GM23248 (cell line): ENCODE results near the gene CYP27C1. TPM values are rescaled to one million over a fixed set of nuclear protein-coding genes. Genes with fewer than 3 reads are reported as not detected.
A peak's percentile ranks its signal among the peaks of the same experiment; 100 is the strongest.

Experiments
- DNase-seq: peaks from one replicate; pipeline ENCODE4 v3.0.0-alpha.2; 2015
- H2AFZ ChIP-seq: fragments of 200-600 bp; sonication (generic); 2 replicates; pipeline ENCODE4 v1.6.1; 2016; ENCODE audit warnings: antibody characterized with exemption
- H3F3A ChIP-seq: fragments of 200-600 bp; sonication (generic); 2 replicates; pipeline ENCODE4 v1.6.1; 2016; ENCODE audit warnings: mild to moderate bottlenecking, antibody characterized with exemption, mixed run types; ENCODE audit not compliant: insufficient read depth
- H3K27ac ChIP-seq: fragments of 200-600 bp; sonication (generic); 2 replicates; pipeline ENCODE4 v1.5.1; 2016; ENCODE audit warnings: mild to moderate bottlenecking
- H3K27me3 ChIP-seq: fragments of 200-600 bp; sonication (generic); replicated peaks from 2 replicates; pipeline ENCODE4 v1.6.1; 2016; ENCODE audit warnings: mild to moderate bottlenecking; ENCODE audit not compliant: insufficient read depth
- H3K36me3 ChIP-seq: fragments of 200-600 bp; sonication (generic); 2 replicates; pipeline ENCODE4 v1.6.1; 2016; ENCODE audit warnings: low read depth, mild to moderate bottlenecking
- H3K4me1 ChIP-seq: fragments of 200-600 bp; sonication (generic); 2 replicates; pipeline ENCODE4 v1.6.1; 2016; ENCODE audit warnings: mild to moderate bottlenecking; ENCODE audit not compliant: insufficient read depth
- H3K4me2 ChIP-seq: fragments of 200-600 bp; sonication (generic); one replicate; pipeline ENCODE4 v1.6.1; 2016; ENCODE audit warnings: mild to moderate bottlenecking; ENCODE audit not compliant: unreplicated experiment
- H3K4me3 ChIP-seq: fragments of 200-600 bp; sonication (generic); 2 replicates; pipeline ENCODE4 v1.5.1; 2016; ENCODE audit warnings: mild to moderate bottlenecking
- H3K79me2 ChIP-seq: fragments of 200-600 bp; sonication (generic); 2 replicates; pipeline ENCODE4 v1.6.1; 2016; ENCODE audit warnings: mild to moderate bottlenecking; ENCODE audit not compliant: insufficient read depth
- H3K9ac ChIP-seq: fragments of 200-600 bp; sonication (generic); 2 replicates; pipeline ENCODE4 v1.6.1; 2016; ENCODE audit warnings: mild to moderate bottlenecking
- H3K9me2 ChIP-seq: fragments of 200-600 bp; sonication (generic); 2 replicates; pipeline ENCODE4 v1.6.1; 2016; ENCODE audit warnings: mixed run types, mild to moderate bottlenecking, moderate library complexity; ENCODE audit not compliant: insufficient read depth
- H3K9me3 ChIP-seq: fragments of 200-600 bp; sonication (generic); one replicate; pipeline ENCODE4 v1.6.1; 2017; ENCODE audit warnings: low read depth
- H4K20me1 ChIP-seq: fragments of 200-600 bp; sonication (generic); 2 replicates; pipeline ENCODE4 v1.6.0; 2016; ENCODE audit not compliant: insufficient read depth
- EZH2 ChIP-seq: fragments of 200-600 bp; sonication (generic); IDR thresholded peaks from 2 replicates; pipeline ENCODE4 v1.6.1; 2018; ENCODE audit warnings: antibody characterized with exemption, mild to moderate bottlenecking; ENCODE audit not compliant: insufficient read depth, poor library complexity, severe bottlenecking
- EZH2phosphoT487 ChIP-seq: fragments of 200-600 bp; sonication (generic); IDR thresholded peaks from 2 replicates; pipeline ENCODE4 v1.6.1; 2018; ENCODE audit warnings: antibody characterized with exemption, moderate library complexity, mild to moderate bottlenecking, low read depth; ENCODE audit not compliant: insufficient read depth
- WGBS, 2 experiments: methylation state at CpG; one replicate each; pipeline ENCODE4 v1.1.6; 2015 to 2017; ENCODE audit warnings: low lambda C conversion rate in 2 of 2, low coverage in 1 of 2; ENCODE audit errors: missing lambda C conversion rate in 2 of 2; 5-methylcytosine and 5-hydroxymethylcytosine counted together
- in situ Hi-C: fragments of 300-500 bp; cut with MboI; formaldehyde crosslinking; loops from 2 replicates; pipeline ENCODE4 v1.15.0; 2020
- polyA plus RNA-seq: library from polyadenylated mRNA; unstranded; fragments of >200 nt; fragmentation: Nextera tagmentation; extraction: Ambion mirVana; gene quantifications from 2 replicates; pipeline ENCODE4 v1.2.1, GENCODE V29; 2016
- total RNA-seq: library from RNA; depleted of rRNA; stranded (reverse); fragments of >200 nt; shearing (Covaris generic); gene quantifications from 2 replicates; pipeline ENCODE4 v1.2.3, GENCODE V29; 2014

Gene CYP27C1
- total and polyA plus RNA-seq, 2 experiments from 2014 or later = 0.65 to 0.73 TPM

DNA sequence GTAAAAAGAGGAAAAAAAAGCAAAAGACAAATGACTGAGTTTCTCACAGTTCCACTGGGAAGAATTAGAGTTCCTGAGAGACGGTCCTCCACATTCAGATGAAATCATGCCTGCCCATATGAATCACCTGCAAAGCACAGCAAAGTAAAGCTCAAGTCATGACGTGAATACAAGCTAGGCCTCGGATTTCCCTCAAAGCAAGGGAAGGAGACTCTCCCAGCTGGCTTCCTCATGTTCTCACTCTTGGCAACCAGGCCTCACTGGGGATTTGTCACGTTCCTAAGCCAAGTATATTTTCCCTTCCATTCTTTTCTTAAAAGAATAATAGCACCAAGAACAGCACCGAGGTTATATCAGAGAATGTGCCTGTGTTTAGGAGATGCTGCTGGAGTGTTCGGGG is 47.0 kb downstream of the CYP27C1 start:
- H2AFZ ChIP-seq = peak overlapping the region; percentile 24; the same call in 1 of the 2 replicates
- peak overlapping the region; percentile 43 for H3K4me2 ChIP-seq
- peaks cover 39% of the 10 kb centered on the region for H3K4me1 ChIP-seq
- WGBS, 2 experiments = 8 to 11% methylated on average over 6 of the region's 6 CpGs
- H3K27ac ChIP-seq = peak overlapping the region; percentile 83
- no peak for TF ChIP-seq EZH2
- TF ChIP-seq EZH2phosphoT487 = no peak
- peaks cover 27% of the 10 kb centered on the region for H3F3A ChIP-seq
- H3K27me3 ChIP-seq = no peaks in the 10 kb centered on the region
- no peaks in the 10 kb centered on the region for H3K9me2 ChIP-seq
- peak; percentile 98 for DNase-seq
- no peaks in the 10 kb centered on the region for H4K20me1 ChIP-seq
- no peaks in the 10 kb centered on the region for H3K9me3 ChIP-seq
- peak overlapping the region; percentile 52 for H3K9ac ChIP-seq
- no peaks in the 10 kb centered on the region for H3K79me2 ChIP-seq
- in situ Hi-C loops = no loop called here
- no peak overlapping the region for H3K4me3 ChIP-seq
- no peaks in the 10 kb centered on the region for H3K36me3 ChIP-seq

DNA sequence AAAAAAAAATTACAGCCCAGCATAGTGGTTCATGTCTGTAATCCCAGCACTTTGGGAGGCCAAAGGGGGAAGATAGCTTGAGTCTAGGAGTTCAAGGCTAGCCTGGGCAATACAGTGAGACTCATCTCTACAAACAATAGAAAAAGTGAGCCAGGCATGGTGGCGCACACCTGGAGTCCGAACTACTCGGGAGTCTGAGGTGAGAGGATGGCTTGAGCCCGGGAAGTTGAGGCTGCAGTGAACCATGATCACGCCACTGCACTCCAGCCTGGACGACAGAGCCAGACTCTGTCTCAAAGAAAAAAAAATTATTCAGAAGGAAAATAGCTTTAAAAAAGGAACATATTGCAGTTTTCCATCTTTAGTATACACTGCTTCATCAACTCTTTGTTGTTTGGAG is 47.8 kb downstream of the CYP27C1 start:
- no peak overlapping the region for H3K4me3 ChIP-seq
- in situ Hi-C loops = no loop called here

DNA sequence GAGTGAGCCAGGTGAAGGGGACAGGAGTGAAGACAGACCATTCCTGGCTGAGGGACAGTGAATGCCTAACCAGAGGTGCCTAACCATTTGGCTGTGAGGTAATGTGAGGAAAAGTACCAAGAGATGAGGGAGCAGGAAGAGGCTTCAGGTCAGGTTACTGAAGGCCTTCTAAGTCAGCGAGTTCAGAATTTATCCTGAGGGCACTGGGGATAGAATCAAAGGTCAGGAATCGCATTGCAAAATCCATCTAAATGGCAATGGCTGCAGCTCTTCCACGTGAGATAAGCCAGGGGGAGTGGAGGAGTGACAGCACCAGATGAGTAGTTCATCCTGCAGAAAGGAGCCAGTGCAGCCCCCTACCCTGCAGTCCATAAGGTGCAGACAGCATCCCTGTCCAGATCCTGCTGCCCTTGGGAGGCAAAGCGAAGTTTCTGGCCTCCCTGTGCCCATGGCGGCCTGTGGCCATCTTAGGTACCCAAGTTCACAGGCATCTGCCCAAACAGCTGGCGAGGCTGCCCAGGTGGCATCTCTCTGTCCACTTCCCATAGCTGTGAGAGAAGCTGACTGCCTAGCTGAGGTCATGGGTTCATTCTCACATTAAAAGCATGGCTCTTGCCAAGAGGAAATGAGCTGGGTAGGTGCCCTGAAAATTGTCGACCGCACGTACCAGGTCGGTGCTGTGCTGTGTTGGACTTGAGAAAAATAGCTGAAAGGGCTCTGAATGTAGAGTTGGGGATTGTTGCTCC is 49.5 kb downstream of the CYP27C1 start:
- H3K36me3 ChIP-seq = no peaks in the 10 kb centered on the region
- no peak overlapping the region for H3K4me3 ChIP-seq
- no peak overlapping the region for H2AFZ ChIP-seq
- H3K9me3 ChIP-seq = no peaks in the 10 kb centered on the region
- H3K9me2 ChIP-seq = no peaks in the 10 kb centered on the region
- H3K4me2 ChIP-seq = no peak overlapping the region
- no peaks in the 10 kb centered on the region for H3K27me3 ChIP-seq
- H3K27ac ChIP-seq = no peak overlapping the region
- in situ Hi-C loops = no loop called here
- no peak for TF ChIP-seq EZH2
- TF ChIP-seq EZH2phosphoT487 = no peak
- H3K9ac ChIP-seq = no peak overlapping the region
- no peak for DNase-seq
- WGBS, 2 experiments = 89 to 95% methylated on average over 10 of the region's 10 CpGs
- peaks cover 25% of the 10 kb centered on the region for H3K4me1 ChIP-seq
- H3K79me2 ChIP-seq = no peaks in the 10 kb centered on the region
- H4K20me1 ChIP-seq = no peaks in the 10 kb centered on the region
- H3F3A ChIP-seq = peaks cover 14% of the 10 kb centered on the region

More for the DNA sequence above, 47.8 kb downstream of the CYP27C1 start:
- no peaks in the 10 kb centered on the region for H3K36me3 ChIP-seq
- H3K79me2 ChIP-seq = no peaks in the 10 kb centered on the region
- H3K27me3 ChIP-seq = no peaks in the 10 kb centered on the region
- no peaks in the 10 kb centered on the region for H3K9me3 ChIP-seq
- H3F3A ChIP-seq = peaks cover 27% of the 10 kb centered on the region
- H4K20me1 ChIP-seq = no peaks in the 10 kb centered on the region
- H3K9ac ChIP-seq = peak overlapping the region; percentile 52
- H3K9me2 ChIP-seq = no peaks in the 10 kb centered on the region
- TF ChIP-seq EZH2 (no peak), EZH2phosphoT487 (no peak)
- 96 to 99% methylated on average over 6 of the region's 6 CpGs for WGBS, 2 experiments
- H2AFZ ChIP-seq = no peak overlapping the region
- H3K4me1 ChIP-seq = peaks cover 39% of the 10 kb centered on the region
- H3K27ac ChIP-seq = peak overlapping the region; percentile 83
- no peak overlapping the region for H3K4me2 ChIP-seq
- DNase-seq = no peak

DNA sequence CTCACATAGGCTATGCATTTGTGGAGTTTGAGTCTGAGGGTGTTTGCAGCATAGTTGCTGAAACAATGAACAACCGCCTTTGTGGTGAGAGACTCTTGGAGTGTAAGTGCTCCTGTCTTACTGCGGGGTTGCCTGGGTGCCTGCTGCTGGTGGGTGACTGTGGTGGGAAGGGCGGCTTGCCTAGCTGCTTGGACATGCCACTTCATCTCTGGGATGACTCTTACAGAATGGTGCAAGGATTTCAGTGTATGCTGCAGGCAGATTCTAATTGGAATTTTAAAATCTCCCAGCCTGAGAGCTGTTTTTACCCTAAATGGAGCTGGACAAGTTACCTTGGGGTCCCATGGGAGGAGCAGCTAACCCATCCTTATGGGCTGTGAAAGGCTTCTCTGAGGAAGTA is 50.1 kb downstream of the CYP27C1 start:
- no peak for DNase-seq
- Histone ChIP-seq H3K4me2 (no peak overlapping the region), H3K4me3 (no peak overlapping the region), H3K27me3 (no peaks in the 10 kb centered on the region), H4K20me1 (no peaks in the 10 kb centered on the region), H3K9ac (no peak overlapping the region), H3K9me2 (no peaks in the 10 kb centered on the region), H3K9me3 (no peaks in the 10 kb centered on the region), H3F3A (peaks cover 12% of the 10 kb centered on the region), H3K79me2 (no peaks in the 10 kb centered on the region), H3K27ac (no peak overlapping the region), H2AFZ (no peak overlapping the region), H3K36me3 (no peaks in the 10 kb centered on the region), H3K4me1 (peaks cover 19% of the 10 kb centered on the region)
- no peak for TF ChIP-seq EZH2
- TF ChIP-seq EZH2phosphoT487 = no peak
- in situ Hi-C loops = no loop called here
- WGBS, 2 experiments = 98 to 100% methylated on average over 3 of the region's 3 CpGs
